Measurements from ENCODE around the gene NTRK2.

DNA sequence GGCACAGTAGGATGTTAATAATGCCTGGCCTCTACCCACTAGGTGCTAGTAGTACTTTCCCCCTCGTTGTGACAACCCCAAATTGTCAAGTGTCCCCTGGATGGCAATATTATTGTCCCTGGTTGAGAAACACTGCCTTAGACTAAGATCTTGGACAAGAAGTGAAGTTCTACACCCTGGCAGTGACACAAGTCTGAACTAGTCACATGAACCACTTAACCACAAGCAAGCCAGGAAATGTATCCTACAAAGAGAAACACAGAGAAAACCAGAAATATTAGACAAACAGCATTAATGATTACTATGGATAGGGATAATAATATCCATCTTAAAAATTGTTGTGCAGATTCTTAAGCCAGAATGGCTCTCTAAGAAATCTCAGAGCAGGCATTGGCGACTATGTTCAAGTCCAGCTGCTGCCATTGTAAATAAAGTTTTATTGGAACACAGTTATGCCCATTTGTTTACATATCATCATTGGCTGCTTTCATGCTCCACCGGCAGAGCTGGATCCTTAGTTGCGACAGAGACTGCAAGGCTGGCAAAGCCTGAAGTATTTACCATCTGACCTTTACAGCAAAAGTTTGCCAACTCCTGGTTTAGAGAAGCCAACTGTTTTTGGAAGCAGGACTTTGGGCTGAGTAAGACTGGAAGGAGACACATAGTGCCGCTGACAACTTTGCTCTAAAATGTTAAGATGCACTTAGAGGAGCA, 80.8 kb downstream of the NTRK2 start:
- TF ChIP-seq EGR1 (IDR thresholded peaks at IDR 0.05) (no peak), CEBPB (IDR thresholded peaks at IDR 0.05) (no peak), TCF12 (IDR thresholded peaks at IDR 0.05; ENCODE audit: low read depth) (no peak), YY1 (IDR thresholded peaks at IDR 0.05; ENCODE audit: low read depth) (no peak), TAF1 (IDR thresholded peaks at IDR 0.05; ENCODE audit: low read depth) (no peak), EP300 (IDR thresholded peaks at IDR 0.05; ENCODE audit: borderline replicate concordance) (no peak), RAD21 (IDR thresholded peaks at IDR 0.05; ENCODE audit: low read depth) (no peak), CREB1 (IDR thresholded peaks at IDR 0.05; ENCODE audit: low read depth) (no peak), ZBTB7A (IDR thresholded peaks at IDR 0.05; ENCODE audit: low read depth) (no peak), NFIC (IDR thresholded peaks at IDR 0.05) (no peak), TEAD4 (IDR thresholded peaks at IDR 0.05) (no peak), FOXM1 (IDR thresholded peaks at IDR 0.05; ENCODE audit: borderline replicate concordance, low read depth) (no peak)
- TF ChIP-seq, protein P1, sequence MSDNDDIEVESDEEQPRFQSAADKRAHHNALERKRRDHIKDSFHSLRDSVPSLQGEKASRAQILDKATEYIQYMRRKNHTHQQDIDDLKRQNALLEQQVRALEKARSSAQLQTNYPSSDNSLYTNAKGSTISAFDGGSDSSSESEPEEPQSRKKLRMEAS (IDR thresholded peaks at IDR 0.05), result no peak
- TF ChIP-seq, protein P2, sequence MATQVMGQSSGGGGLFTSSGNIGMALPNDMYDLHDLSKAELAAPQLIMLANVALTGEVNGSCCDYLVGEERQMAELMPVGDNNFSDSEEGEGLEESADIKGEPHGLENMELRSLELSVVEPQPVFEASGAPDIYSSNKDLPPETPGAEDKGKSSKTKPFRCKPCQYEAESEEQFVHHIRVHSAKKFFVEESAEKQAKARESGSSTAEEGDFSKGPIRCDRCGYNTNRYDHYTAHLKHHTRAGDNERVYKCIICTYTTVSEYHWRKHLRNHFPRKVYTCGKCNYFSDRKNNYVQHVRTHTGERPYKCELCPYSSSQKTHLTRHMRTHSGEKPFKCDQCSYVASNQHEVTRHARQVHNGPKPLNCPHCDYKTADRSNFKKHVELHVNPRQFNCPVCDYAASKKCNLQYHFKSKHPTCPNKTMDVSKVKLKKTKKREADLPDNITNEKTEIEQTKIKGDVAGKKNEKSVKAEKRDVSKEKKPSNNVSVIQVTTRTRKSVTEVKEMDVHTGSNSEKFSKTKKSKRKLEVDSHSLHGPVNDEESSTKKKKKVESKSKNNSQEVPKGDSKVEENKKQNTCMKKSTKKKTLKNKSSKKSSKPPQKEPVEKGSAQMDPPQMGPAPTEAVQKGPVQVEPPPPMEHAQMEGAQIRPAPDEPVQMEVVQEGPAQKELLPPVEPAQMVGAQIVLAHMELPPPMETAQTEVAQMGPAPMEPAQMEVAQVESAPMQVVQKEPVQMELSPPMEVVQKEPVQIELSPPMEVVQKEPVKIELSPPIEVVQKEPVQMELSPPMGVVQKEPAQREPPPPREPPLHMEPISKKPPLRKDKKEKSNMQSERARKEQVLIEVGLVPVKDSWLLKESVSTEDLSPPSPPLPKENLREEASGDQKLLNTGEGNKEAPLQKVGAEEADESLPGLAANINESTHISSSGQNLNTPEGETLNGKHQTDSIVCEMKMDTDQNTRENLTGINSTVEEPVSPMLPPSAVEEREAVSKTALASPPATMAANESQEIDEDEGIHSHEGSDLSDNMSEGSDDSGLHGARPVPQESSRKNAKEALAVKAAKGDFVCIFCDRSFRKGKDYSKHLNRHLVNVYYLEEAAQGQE (IDR thresholded peaks at IDR 0.05; ENCODE audit: low read depth), result no peak

All from Ishikawa (cell line).